GM19193 (cell line): Measurements from ENCODE around the gene KDM8.

ENCODE experiments used
- POLR2A ChIP-seq: IDR thresholded peaks from 4 replicates; pipeline ENCODE4 v1.6.1; 2011; ENCODE audit not compliant: insufficient read depth, insufficient read length; ENCODE audit errors: extremely low read depth

KDM8 gene

GRCh38 chr16:27222249-27223225 lies 19.2 kb downstream of the KDM8 start:
- TF ChIP-seq POLR2A = no peak

- TF ChIP-seq POLR2A = no peak
Measured at GRCh38 chr16:27223226-27223610, 19.9 kb downstream of the KDM8 start.

GRCh38 chr16:27223701-27224100 lies 20.4 kb downstream of the KDM8 start:
- no peak for TF ChIP-seq POLR2A

GRCh38 chr16:27224271-27224737 lies 21.0 kb downstream of the KDM8 start:
- TF ChIP-seq POLR2A = no peak

- TF ChIP-seq POLR2A = no peak
Measured at GRCh38 chr16:27224741-27225300, 21.5 kb downstream of the KDM8 start.

- no peak for TF ChIP-seq POLR2A
Measured at GRCh38 chr16:27225536-27226360, 22.4 kb downstream of the KDM8 start.

- TF ChIP-seq POLR2A = no peak
Measured at GRCh38 chr16:27226476-27226875, 23.1 kb downstream of the KDM8 start.

- TF ChIP-seq POLR2A = no peak
Measured at GRCh38 chr16:27226976-27227705, 23.8 kb downstream of the KDM8 start.

- TF ChIP-seq POLR2A = no peak
Measured at GRCh38 chr16:27228045-27228444, 24.7 kb downstream of the KDM8 start.

- no peak for TF ChIP-seq POLR2A
Measured at GRCh38 chr16:27228621-27229501, 25.5 kb downstream of the KDM8 start.

GRCh38 chr16:27229891-27230470 lies 26.7 kb downstream of the KDM8 start:
- TF ChIP-seq POLR2A = no peak

- TF ChIP-seq POLR2A = no peak
Measured at GRCh38 chr16:27230562-27231001, 27.3 kb downstream of the KDM8 start.

- TF ChIP-seq POLR2A = no peak
Measured at GRCh38 chr16:27231692-27232060, 28.4 kb downstream of the KDM8 start.
